UCSD-AML1 (cell line): ENCODE results near the gene SF3A1.

ENCODE experiments used
- DNase-seq: peaks from one replicate; lab custom pipeline; 2025; ENCODE audit not compliant: unreplicated experiment; lab: John Stamatoyannopoulos, UW

SF3A1 gene

DNA sequence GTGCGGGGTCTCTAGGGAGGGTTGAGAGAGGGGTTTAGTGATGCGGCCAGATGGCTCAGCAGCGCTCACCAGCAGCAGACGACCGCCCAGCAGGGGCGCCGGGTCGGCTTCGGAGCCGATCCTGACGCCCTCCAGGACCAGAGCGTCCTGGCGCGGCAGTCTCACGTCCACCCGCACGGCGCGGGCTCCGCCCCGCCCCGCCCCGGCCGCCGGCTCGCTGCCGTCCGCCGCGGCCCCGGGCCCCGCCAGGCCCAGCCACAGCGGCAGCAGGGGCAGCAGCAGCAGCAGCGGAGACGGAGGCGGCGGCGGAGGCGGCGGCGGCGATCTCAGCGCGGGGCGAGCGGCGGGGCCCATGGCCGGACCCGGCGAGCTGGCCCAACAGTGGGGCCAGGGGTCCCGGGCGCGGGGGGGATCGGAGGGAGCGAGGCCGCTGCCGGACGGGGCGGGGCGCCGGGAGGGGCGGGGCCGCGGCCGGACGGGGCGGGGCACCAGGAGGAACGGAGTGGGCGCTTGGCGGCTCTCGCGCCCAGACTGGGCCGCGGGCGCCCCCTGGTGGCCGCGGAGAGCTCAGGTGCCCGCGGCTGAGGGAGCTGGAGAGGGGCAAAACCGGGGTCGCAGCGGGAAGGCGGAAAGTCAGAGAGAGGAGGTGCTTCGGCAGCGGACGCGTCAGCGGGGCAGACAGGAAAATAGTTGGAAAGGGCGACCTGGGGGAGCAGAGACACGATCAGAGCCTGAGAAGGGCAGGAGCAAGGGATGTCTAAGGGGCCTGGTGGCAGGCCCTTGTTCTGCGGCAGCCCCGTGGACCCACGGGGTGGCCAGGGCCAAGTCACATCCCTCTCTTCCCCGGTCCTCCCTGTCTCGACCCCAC, 30.5 kb upstream of the SF3A1 start, which contains the start of gene RNF215:
Gene RNF215, minus strand, starts transcription at position 452 of the 868 bp plus-strand sequence. Its CDS starts 98 bp downstream, at position 354.
- DNase-seq, result peak; percentile 89

DNA sequence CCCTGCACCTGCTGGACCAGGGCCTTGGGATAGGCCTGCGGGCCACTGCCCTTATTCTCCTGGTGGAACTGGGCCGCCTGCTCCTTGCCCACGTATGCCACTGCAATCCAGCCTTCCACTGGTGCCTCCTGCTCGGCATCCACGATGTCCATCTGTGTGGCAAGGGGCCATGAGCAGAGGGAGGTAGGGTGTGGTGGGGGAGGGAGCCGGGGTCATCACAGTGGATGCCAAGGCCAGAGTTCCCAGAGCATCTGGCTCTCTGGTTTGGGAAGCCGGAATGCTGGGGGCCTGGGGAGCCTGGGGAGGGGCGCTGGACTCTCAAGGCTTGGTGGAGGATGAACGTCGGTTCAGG, 29.9 kb upstream of the SF3A1 start:
- no peak for DNase-seq

DNA sequence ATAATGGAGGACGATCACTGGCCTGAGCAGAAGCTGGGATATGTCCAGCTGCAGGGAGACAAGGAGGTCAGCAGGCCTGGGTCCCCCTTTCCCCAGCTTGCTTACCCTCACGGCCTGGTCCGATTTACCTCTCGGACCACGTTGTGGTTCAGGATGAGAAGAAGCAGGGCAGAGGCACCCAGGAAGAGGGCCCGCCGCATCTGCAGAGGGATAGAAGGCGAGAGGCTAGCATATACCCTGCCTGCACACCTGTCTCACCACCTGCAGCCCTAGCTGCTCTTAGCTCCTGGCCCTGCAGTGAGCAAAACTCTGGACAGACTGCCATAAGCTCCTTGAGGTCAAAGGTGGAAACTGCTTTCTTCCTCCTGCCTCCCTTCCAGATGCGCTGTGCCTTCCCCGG, 29.2 kb upstream of the SF3A1 start:
- no peak for DNase-seq

GRCh38 chr22:30383061-30383460, 26.4 kb upstream of the SF3A1 start:
- no peak for DNase-seq

- DNase-seq, result no peak
Measured at GRCh38 chr22:30382340-30382739, 25.6 kb upstream of the SF3A1 start.

GRCh38 chr22:30381264-30381663, 24.6 kb upstream of the SF3A1 start:
- no peak for DNase-seq

DNA sequence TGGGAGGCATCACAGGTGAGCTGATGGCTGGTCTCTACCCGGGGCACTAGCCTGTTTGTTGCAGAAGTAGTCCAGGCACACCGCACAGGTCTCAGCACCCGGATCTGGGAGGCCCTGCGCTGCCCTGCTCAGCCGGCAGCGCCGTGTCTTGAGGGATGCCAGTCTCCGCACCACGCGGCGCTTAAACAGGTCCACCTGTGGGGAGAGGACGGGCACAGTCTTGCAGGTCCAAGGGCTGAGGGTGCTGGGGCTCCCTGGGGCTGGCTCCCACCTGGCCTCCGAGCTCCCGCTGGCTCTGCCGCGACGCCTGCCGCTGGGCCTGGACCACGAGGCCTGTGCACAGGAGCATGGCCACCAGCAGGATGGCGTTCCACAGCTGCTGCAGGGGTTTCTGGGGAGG, 23.3 kb upstream of the SF3A1 start:
- DNase-seq, result no peak

- DNase-seq, result no peak
Measured at GRCh38 chr22:30375312-30375849, 18.7 kb upstream of the SF3A1 start.

DNA sequence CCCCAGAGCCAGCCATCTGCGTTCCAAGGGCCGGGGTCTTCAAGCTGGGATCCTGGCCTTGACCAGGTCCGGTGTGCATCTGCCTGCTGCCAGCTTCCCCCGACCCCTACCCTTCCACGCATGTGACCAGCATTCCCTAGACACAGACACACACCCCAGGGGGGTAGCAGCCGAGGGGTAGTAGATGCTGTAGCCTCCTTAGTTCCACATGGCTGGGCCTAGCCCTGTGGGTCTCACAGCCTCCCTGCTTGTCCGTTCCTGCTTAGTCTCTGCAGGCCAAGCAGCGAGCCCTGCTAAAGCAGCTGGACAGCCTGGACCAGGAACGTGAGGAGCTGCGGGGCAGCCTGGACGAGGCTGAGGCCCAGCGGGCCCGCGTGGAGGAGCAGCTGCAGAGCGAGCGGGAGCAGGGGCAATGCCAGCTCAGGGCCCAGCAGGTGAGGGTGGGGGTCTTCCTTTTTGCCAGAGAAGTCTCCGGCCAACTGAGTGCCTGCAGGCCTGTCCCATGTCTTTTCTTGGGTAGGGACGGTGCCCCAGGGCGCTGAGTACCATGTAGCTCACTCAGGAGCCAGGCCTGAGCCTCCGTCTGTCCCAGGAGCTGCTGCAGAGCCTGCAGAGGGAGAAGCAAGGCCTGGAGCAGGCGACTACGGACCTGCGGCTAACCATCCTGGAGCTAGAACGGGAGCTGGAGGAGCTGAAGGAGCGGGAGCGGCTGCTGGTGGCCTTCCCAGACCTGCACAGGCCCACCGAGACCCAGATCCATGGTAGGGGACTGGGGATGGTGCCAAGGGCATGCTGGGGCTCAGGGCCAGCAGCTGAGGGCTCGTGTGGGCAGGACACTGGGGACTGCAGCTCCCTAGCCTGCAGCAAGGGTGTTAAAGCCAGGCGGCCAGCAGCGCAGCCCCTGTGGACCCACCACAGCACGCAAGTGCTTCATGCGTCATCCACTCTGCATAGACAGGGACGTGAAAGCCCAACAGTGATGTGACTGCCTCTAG, 16.9 kb upstream of the SF3A1 start:
- DNase-seq, result no peak

DNA sequence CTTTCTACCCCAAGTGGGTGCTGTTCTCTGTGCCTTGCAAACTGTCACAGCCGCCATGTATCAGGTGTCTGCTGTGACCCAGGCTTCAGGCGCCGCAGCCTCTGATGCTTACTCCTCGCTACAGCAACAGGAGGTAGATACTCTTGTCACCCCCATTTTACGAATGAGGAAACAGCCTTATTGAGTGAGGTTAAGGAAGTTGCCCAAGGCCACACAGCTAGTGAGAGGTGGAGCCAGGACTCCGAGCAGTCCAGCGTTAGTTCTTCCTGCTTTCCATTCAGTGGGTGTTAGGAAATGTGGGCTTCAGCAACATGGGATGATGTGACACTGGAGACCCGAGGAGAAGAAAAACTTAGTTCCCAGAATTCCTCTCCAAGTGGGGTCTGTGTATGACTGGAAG, 16.2 kb upstream of the SF3A1 start:
- DNase-seq, result peak; percentile 38

- no peak for DNase-seq
Measured at GRCh38 chr22:30371981-30372380, 15.3 kb upstream of the SF3A1 start.

GRCh38 chr22:30371321-30371720, 14.6 kb upstream of the SF3A1 start:
- no peak for DNase-seq

GRCh38 chr22:30370641-30371230, 14.0 kb upstream of the SF3A1 start:
- no peak for DNase-seq

DNA sequence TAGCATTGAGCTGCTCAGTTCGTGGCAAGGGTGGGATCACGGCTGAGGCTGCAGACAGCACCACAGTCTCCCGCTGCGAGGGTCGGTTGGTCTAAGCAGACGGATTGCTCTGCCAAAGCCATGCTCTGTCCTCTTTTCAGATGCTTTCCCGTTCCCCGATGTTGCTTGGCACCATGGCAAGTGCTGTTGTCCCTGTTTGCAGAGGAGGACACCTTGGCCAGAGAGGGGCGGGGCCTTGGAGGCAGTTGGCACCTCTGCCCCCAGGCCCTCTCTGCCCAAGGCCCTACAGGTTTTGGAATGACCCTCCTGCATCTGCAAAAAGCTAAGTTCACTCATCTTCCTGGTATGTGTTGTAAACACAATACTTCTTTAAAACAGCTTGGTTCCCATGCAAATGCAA, 11.7 kb upstream of the SF3A1 start:
- no peak for DNase-seq

DNA sequence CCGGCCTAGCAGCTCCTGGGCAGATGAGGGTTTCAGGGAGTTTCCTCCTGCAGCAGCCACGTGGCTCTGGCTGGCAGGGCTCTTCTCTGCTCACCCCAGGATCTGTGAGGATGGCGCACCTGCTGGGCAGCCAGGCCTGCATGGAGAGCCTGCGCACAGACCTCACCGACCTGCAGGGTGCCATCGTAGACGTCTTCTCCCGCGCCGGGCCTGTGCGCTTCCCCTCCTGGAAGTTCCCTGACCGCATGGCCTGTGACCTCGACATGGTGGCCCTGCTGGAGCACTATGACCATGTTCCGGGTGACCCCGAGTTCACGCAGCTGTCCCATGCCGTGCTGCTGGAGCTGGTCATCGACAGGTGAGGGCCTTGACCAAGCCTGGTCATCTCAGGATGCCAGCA, 9.2 kb upstream of the SF3A1 start:
- DNase-seq, result no peak

DNA sequence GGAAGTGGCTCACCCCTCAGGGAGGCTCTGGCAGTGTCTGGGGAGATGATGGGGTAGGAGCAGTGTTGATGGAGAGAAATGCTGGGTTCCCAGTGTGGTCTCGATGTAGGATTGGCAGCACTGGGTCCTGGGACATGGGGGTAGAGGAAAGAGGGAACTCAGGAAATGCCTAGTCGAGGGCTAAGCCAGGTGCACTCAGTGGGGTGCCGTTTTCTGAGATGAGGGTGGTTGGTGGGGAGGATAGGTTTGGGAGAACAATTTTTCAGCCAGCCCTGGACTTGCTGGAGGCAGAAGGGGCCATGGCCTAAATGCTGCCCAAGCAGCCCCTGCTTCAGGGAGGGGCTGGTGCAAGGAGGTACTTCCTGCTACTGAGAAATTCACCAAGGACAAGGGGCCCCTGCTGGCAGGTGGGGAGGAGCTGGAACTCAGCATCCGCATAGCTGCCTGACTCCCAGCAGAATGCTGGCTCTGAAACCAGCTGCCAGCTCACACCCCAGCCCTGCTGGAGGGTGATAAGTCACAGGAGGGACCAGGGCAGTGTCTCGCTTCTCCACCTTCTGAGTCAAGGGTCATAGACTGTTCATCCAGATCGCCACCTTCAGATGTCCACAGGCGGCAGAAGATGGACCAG, 6.1 kb upstream of the SF3A1 start:
- no peak for DNase-seq

GRCh38 chr22:30361916-30362650, 5.4 kb upstream of the SF3A1 start:
- no peak for DNase-seq

- no peak for DNase-seq
Measured at GRCh38 chr22:30358541-30358940, 1.8 kb upstream of the SF3A1 start.

DNA sequence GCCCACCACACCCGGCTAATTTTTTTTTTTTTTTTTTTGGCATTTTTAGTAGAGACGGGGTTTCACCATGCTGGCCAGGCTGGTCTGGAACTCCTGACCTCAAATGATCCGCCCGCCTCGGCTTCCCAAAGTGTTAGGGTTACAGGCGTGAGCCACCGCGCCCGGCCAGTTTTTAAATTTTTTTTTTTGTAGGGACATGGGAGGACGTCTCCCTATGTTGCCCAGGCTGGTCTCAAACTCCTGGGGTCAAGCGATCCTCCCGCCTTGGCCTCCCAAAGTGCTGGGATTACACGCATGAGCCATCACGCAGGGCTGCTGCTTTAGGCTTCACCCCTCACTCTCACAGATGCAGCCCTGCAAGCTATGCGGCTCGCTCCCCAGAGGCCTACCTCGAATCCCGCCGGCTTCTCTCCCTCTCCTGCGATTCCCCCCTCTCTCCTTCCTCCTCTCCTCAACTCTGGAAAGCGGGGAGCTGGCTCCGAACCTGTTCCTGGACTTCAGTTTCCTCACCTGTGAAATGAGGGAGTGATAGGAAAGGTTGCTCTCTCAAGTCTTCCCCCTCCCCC, 1.0 kb upstream of the SF3A1 start:
- DNase-seq, result no peak

- DNase-seq, result no peak
Measured at GRCh38 chr22:30357236-30357570, 509 bp upstream of the SF3A1 start.
